ENCODE results near the gene NDUFAF8. TPM values are rescaled to one million over a fixed set of nuclear protein-coding genes. Genes with fewer than 3 reads are reported as not detected.
A peak's percentile ranks its signal among the peaks of the same experiment; 100 is the strongest.

The NDUFAF8 gene
- total and polyA plus RNA-seq, 2 donors (not counting 1 experiment from before 2014, with no cell fraction given): 41.7 to 42.6 TPM

GRCh38 chr17:81235822-81236740 lies 3.0 kb upstream of the NDUFAF8 start:
- H3K27me3 Mint-ChIP-seq: no peaks in the 10 kb centered on the region
- WGBS (ENCODE audit: insufficient coverage): 98% methylated on average over 29 of the region's 32 CpGs
- no peaks in the 10 kb centered on the region for H3K9me3 Mint-ChIP-seq (ENCODE audit: insufficient read depth)
- Histone ChIP-seq H3K9ac (ENCODE audit: low read length) (no peak overlapping the region), H3K9me3 (ENCODE audit: control extremely low read depth in 1 of 3, control insufficient read depth in 2 of 3, insufficient read depth in 1 of 3, low read length in 2 of 3) (peaks cover 0 to 3% (median 0%) of the 10 kb centered on the region in 3 donors), H3K27ac (ENCODE audit: low read length in 2 of 2) (no peak overlapping the region), H3K79me2 (ENCODE audit: control insufficient read depth, insufficient read depth, low read length) (peaks cover 79% of the 10 kb centered on the region), H3K36me3 (replicated peaks in 1 of 2; ENCODE audit: control extremely low read depth in 1 of 2, control insufficient read depth in 1 of 2, extremely low read depth in 1 of 2, insufficient read depth in 2 of 2, low read length in 1 of 2) (peaks cover 0 to 50% of the 10 kb centered on the region in 2 experiments), H3K4me2 (replicated peaks; ENCODE audit: low read depth, low read length, poor library complexity, severe bottlenecking) (peak overlapping the region; percentile 97), H3K4me3 (ENCODE audit: control extremely low read depth in 1 of 5, extremely low read depth in 1 of 5, insufficient read depth in 1 of 5, low read depth in 2 of 5, low read length in 4 of 5) (no peak overlapping the region), H2AFZ (ENCODE audit: insufficient read depth, low read depth, low read length, poor library complexity, severe bottlenecking) (no peak overlapping the region), H3K4me1 (ENCODE audit: control insufficient read depth in 2 of 2, insufficient read depth in 2 of 2, low read length in 2 of 2) (peaks cover 19 to 29% of the 10 kb centered on the region in 2 donors), H3K27me3 (replicated peaks in 1 of 4; ENCODE audit: control extremely low read depth in 1 of 4, control insufficient read depth in 3 of 4, insufficient read depth in 4 of 4, low read length in 3 of 4) (no peaks in the 10 kb centered on the region), H4K20me1 (ENCODE audit: control insufficient read depth, insufficient read depth, low read length, poor library complexity, severe bottlenecking) (peaks cover 81% of the 10 kb centered on the region)
- no peak overlapping the region for H3K4me3 Mint-ChIP-seq
- ATAC-seq (ENCODE audit: low read depth) (no peak), DNase-seq (no peak)
- POLR2A ChIA-PET: no interaction called here
- H3K27ac Mint-ChIP-seq: no peak overlapping the region
- CTCF ChIA-PET: no interaction called here
- TF ChIP-seq CTCF (IDR thresholded peaks at IDR 0.05) (no peak), EZH2 (IDR thresholded peaks at IDR 0.05; ENCODE audit: borderline replicate concordance, insufficient read depth, low read depth, low read length, poor library complexity, severe bottlenecking) (no peak)
- peaks cover 37% of the 10 kb centered on the region for H3K4me1 Mint-ChIP-seq
- intact Hi-C loops (cut with micrococcal nuclease): no loop called here

GRCh38 chr17:81236784-81237183 lies 2.3 kb upstream of the NDUFAF8 start:
- DNase-seq: no peak
- Mint-ChIP-seq H3K27ac (no peak overlapping the region), H3K27me3 (no peaks in the 10 kb centered on the region), H3K4me1 (peaks cover 40% of the 10 kb centered on the region), H3K9me3 (ENCODE audit: insufficient read depth) (no peaks in the 10 kb centered on the region), H3K4me3 (no peak overlapping the region)
- Histone ChIP-seq H3K79me2 (ENCODE audit: control insufficient read depth, insufficient read depth, low read length) (peaks cover 80% of the 10 kb centered on the region), H3K36me3 (replicated peaks in 1 of 2; ENCODE audit: control extremely low read depth in 1 of 2, control insufficient read depth in 1 of 2, extremely low read depth in 1 of 2, insufficient read depth in 2 of 2, low read length in 1 of 2) (peaks cover 0 to 45% of the 10 kb centered on the region in 2 experiments), H3K27ac (ENCODE audit: low read length in 2 of 2) (no peak overlapping the region), H3K9me3 (ENCODE audit: control extremely low read depth in 1 of 3, control insufficient read depth in 2 of 3, insufficient read depth in 1 of 3, low read length in 2 of 3) (peaks cover 0 to 3% (median 0%) of the 10 kb centered on the region in 3 donors), H4K20me1 (ENCODE audit: control insufficient read depth, insufficient read depth, low read length, poor library complexity, severe bottlenecking) (peaks cover 80% of the 10 kb centered on the region), H3K4me1 (ENCODE audit: control insufficient read depth in 2 of 2, insufficient read depth in 2 of 2, low read length in 2 of 2) (peaks cover 19 to 29% of the 10 kb centered on the region in 2 donors), H3K27me3 (replicated peaks in 1 of 4; ENCODE audit: control extremely low read depth in 1 of 4, control insufficient read depth in 3 of 4, insufficient read depth in 4 of 4, low read length in 3 of 4) (no peaks in the 10 kb centered on the region), H2AFZ (ENCODE audit: insufficient read depth, low read depth, low read length, poor library complexity, severe bottlenecking) (no peak overlapping the region), H3K9ac (ENCODE audit: low read length) (no peak overlapping the region), H3K4me2 (replicated peaks; ENCODE audit: low read depth, low read length, poor library complexity, severe bottlenecking) (peak overlapping the region; percentile 97), H3K4me3 (ENCODE audit: control extremely low read depth in 1 of 5, extremely low read depth in 1 of 5, insufficient read depth in 1 of 5, low read depth in 2 of 5, low read length in 4 of 5) (no peak overlapping the region)
- POLR2A ChIA-PET: interaction anchor here (0.6 kb wide), 1 partner anchor 281 kb away, joined by 4 read pairs; no protein-coding TSS in a partner anchor
- CTCF ChIA-PET: interaction anchor here (0.9 kb wide), 1 partner anchor 94 kb away, joined by 3 read pairs; no protein-coding TSS in a partner anchor
- intact Hi-C loops (cut with micrococcal nuclease): no loop called here
- no peak for ATAC-seq (ENCODE audit: low read depth)
- WGBS (ENCODE audit: insufficient coverage): 95% methylated on average over 21 of the region's 21 CpGs
- TF ChIP-seq CTCF (IDR thresholded peaks at IDR 0.05): no peak
- TF ChIP-seq EZH2 (IDR thresholded peaks at IDR 0.05; ENCODE audit: borderline replicate concordance, insufficient read depth, low read depth, low read length, poor library complexity, severe bottlenecking): no peak

Data from B cell (primary cell).